GM12891 (cell line): ENCODE data around the gene GTF3C4.

Experiments used
- POLR2A ChIP-seq: IDR thresholded peaks from 2 replicates; pipeline ENCODE4 v1.6.1; 2011; ENCODE audit warnings: low read depth, low read length, control low read depth
- SPI1 ChIP-seq: IDR thresholded peaks from 2 replicates; pipeline ENCODE4 v1.6.1; 2011; ENCODE audit warnings: low read depth, low read length, control low read depth

DNA sequence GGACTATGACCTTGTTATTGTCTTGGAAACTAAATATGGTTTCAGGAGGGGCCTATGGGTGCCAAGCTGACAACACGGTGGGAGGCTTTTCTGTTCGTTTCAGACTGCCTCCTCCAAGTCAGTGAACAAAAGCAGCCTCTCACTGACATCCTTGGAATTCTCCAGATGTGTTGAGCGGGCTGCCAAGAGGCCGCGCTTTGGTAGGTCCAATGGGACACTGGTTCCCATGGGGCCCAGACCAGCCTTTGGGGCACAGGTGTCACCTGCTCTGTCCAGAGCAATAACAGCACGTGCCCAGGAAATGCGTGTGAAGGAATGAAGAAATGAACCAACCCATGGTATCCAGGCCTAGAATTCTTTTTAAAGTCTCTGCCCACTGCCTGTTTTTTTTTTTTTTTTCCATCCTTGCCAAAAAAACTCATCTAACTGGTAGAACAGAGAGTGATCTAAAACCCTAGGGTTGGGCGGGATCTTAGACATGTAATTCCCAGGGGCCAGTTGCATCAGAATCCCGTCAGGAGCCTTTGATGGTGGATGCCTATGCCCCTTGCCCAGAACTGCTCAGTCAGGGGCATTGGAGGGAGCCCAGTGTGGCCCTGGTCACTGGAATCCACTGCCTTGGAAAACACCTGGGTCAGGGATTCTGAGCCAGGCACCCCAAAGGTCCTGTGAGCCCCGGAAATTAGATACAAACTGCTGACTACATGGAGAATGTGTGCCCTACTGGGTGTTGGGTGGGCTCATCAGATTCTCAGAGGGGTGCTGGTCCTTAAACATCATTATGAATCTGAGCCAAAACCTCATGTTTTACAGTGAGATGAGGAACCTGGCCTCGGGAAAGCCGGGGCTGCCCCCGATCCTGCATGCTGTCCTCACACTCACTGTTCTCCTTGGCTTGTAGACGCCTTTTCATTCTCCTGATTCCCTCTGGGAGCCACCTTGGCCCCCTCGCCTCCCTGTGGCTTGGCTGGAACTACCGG is 60.1 kb downstream of the GTF3C4 start:
- no peak for TF ChIP-seq POLR2A
- no peak for TF ChIP-seq SPI1
